Skin epidermis (tissue), 12 donors: Measurements from ENCODE around the gene HAAO.

ENCODE experiments used
- H3K27ac ChIP-seq, 21 experiments: fragments of 200-600 bp; sonication (generic) in 11 of 21; one replicate each; pipeline ENCODE4 v1.5.0; 2020; ENCODE audit warnings: mild to moderate bottlenecking in 3 of 21, inconsistent platforms in 2 of 21, moderate library complexity in 2 of 21
- H3K4me3 ChIP-seq, 7 experiments: fragments of 200-600 bp; sonication (generic) in 2 of 7; one replicate each; pipeline ENCODE4 v1.5.0; 2020; ENCODE audit warnings: inconsistent platforms in 2 of 7, mild to moderate bottlenecking in 2 of 7, moderate library complexity in 1 of 7

The HAAO gene

DNA sequence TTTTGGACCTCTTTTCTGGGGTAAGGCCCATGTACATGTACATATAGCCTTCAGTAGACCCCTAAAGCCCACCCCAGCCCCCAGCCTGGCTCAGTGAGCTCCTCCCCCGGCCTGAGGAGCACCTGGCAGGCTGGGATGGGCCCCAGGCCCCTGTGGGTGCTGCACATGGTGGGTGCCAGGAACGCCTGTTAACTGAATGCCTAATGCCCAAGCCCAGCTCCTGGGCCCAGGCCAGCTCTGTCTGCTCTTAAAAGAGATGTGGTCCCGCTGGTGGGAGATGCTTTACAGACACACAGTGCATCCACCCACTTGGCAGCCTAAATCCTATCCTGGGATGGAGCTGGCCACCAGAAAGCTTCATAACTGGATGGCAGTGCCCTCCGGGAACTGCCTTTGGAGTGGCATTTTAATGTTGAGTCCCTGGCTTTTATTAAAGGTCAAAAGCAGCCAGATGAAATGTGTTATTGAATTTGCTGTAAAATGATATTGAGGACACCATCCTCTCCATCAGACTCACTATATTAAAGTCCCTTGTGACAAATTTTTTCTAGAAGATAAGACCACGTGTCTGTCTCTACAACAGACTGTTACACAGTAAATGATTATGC lies 20.7 kb downstream of the HAAO start:
- no peak overlapping the region for H3K27ac ChIP-seq
- H3K4me3 ChIP-seq, result no peak overlapping the region

DNA sequence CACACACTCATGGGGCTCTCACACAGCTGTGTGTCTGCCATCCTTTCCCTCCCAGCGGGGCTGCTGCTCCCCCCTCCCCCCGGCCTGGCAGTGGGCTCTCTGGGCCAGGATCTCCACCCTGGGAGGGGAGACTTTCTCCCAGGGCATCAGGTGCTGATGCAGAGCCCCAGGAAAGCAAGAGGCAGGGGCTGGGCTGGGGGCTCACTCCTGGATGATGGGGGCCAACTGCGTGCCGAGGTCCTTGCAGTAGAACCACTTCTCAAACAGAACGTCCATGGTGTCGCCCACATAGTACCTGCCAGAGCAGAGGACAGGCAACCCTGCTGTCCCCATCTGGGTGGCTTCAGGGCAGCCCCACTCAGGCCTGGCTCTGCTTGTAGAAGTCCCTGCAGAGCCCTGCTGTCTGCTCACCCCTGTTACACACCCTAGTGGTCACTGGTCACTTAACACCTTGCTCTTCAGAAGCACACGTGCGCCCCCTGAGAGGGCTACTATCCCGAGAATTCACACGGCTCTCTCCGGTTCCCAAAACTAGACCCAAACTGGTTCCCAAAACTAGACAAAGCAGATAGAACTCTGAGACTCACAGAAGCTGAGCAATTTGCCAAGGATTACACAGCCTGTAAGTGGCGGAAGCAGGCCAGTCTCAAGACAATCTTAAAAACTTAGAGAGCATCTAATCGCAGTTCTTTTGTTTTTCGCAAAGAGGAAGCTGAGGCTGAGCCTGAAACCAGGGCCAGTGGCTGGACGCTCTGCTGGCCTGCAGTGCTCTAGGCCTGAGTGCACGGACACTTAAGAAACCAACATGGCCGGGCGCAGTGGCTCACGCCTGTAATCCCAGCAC lies 21.9 kb downstream of the HAAO start:
- H3K4me3 ChIP-seq, result no peak overlapping the region
- H3K27ac ChIP-seq, result no peak overlapping the region

DNA sequence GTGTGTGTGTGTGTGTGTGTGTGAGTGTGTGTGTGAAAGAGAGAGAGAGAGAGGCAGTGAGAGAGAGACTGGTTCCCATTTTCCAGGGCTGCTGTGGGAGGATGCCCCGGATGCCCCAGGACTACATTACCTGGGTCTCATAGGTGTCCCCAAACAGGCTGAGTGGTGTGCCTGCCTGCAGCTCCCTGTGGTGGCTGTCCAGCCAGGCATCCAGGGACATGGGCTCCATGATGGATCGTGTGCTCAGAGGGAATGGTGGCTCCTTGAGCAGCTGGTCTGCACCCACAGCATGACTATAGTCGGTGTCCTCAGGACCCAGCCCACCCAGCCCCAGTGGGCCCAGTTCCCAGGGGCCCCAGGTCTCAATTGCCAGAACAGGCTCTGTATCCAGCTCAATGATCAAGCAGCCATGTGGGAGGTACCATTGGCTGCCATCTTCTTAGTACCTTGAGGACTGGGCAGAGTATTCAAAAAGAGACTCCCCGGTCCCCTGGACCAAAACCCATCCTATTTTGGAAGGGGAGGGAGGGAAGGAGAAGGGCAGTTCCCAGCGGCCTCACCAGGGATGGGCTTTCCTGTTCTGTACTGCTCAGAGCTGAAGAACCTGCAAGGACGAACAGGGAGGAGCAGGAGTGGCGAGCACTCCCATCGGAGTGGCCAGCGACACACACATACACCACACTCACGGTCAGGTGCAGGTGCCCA lies 22.6 kb downstream of the HAAO start:
- Histone ChIP-seq H3K4me3 (no peak overlapping the region), H3K27ac (no peak overlapping the region)

DNA sequence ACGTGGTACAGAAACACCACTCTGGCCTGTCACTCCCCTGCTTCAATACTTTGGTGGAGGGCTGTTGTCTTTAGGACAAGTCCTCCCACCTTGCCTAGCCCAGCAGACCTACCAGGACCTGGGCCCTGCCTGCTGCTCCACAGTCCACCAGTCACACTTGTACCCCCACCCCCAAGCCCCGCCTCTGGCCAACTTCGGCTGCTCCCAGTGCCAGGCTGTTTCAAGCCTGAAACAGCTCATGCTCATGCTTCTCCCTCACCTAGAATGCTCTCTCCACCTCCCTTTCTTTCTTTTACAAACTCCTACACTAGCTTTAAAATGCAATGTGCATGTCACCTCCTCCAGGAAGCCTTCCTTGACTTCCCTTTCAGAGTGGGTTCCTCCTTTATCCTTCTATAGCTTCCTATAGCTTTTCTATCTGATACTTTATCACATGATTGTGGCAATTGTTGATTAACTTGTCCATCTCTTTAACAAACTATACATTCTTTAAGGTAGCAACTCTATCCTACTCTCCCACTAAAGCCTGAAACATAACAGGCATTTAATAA lies 23.6 kb downstream of the HAAO start:
- Histone ChIP-seq H3K4me3 (no peak overlapping the region), H3K27ac (no peak overlapping the region)

DNA sequence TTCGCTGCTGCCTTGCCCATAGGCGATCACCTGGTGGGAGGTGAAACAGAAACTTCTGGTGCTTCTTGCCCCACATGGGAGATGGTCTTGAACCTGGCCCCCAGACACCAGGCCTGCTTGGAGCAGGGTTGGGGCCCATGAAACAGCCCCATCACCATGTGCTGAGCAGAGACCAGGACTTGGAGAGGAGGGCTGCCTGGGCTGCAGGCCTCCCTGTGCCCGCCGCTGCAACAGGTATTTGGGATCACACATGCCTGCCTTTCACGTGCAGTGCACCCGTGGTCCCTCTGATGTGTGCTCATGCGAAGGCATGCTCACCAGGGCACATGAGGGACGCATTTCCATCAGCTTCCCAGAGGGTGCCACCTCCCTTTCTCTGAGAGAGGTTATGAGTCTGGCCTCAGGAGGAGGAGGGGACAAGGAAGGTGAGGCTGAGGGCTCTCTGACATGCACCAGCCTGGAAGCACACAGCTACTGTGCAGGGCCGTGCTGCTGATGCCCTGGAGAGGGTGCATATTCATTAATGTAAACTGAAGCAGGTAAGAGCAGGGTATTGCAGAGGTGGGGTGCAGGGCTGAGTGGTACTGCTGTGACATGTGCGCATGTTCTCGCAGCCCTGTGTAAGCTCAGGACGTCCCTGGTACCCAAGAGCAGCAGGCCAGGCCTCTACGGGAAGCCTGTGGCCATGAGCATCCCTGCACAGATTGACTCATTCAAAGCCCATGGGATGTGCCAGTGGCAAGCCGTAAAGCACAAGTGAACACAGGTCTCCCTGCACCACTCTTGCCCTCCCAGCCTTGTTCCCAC lies 24.3 kb downstream of the HAAO start:
- no peak overlapping the region for H3K27ac ChIP-seq
- H3K4me3 ChIP-seq, result no peak overlapping the region

DNA sequence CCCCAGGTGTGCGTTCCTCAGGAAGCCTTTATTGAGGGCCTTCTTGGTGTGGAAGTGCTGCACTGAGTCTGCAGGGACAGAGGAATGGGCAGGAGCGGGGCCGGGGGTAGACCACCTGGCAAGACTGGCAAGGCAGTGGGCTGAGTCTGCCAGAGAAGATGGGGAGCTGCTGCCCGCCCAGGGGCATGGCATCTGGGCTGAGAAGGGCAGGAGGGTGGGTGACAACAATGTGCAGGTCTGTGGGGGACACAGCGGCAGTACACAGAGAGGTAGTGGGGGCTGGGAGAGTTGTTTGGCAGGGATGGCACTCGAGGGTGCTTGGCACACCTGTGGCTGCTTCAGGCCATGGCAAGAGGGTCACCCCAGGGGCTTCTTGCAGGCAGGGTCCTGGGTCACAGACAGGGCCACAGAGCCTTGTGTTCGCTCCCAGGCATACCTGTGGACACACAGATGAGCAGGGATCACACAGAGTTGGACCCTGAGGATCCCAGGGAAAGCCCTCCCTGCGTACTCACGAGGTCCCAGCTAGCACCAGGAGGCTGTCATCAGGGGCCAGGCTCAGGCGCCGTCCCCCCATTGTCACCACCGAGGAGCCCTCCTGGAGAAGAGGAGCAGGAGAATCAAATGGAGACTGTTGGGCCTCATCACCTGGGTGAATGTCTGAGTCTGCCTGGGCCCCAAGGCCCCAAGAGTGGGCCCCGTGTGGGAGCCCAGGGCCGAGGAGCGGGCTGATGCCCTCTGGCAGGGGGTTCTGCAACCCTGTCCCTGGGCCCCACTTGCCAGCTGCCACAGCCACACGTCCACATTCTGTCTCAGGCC lies 25.1 kb downstream of the HAAO start:
- no peak overlapping the region for H3K27ac ChIP-seq
- no peak overlapping the region for H3K4me3 ChIP-seq

DNA sequence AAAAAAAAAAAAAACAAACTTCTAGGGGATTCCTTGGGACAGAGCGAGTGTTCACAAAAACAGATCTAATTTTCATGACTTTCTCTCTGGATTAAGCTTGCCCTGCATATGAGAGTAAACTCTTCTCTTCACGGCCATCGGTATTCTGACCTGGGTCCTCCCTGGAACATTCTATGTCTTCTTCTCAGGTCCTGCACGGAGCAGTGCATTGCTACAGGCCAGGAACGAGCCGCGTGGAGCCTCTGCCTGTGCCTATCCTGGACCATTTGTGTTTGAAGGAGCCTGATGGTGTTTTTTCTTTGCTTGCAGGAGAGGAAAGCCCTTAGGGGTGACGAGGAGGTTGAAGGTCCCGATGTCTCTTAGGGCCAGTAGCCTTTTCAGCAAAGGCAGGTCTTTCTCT lies 26.7 kb downstream of the HAAO start:
- no peak overlapping the region for H3K27ac ChIP-seq
- H3K4me3 ChIP-seq, result no peak overlapping the region

DNA sequence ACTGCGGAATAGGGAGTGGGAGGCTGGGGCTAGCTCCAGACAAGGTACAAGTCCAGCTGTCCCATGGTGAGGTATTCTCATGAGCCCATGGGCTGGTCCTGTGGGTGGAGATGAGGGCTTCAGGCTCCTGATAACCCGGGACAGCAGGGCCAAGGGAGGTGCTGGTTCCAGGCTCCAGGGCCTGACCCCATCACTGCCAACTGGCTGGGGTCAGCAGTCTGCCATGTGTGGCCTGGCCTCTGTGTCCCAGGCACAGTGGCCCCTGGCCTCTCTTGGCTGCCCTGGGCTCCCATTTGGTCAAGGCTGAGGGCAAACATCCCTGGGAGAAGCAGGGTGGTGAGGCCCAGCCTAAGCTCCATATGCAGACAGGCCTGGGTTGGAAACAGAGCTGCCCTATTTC lies 27.5 kb downstream of the HAAO start:
- H3K27ac ChIP-seq, result no peak overlapping the region
- no peak overlapping the region for H3K4me3 ChIP-seq

DNA sequence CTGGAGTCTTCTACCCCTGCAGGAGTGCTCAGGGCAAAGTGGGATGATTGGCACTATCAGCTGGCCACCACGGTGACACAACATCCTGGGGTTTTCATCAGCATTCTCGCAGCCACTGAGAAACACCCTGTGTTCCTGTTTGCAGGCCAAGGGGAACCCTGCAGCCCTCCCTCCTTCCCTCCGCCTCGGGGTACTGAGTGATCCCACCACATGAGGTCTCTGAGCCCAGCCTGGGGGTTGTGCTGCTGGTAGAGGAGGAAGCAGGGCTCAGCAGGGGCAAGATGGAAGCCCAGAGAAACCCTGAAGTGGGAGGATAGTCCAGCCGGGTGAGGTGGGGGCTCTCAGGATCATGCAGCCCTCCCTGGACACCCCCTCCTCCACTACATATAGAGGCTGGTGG lies 28.3 kb downstream of the HAAO start, which contains the start of gene OXER1:
Gene OXER1, minus strand, starts transcription at position 40 of the 400 bp plus-strand sequence. CDS start 73 bp downstream, outside the sequence.
- Histone ChIP-seq H3K27ac (no peak within 1 kb of the TSS), H3K4me3 (no peak within 1 kb of the TSS)

DNA sequence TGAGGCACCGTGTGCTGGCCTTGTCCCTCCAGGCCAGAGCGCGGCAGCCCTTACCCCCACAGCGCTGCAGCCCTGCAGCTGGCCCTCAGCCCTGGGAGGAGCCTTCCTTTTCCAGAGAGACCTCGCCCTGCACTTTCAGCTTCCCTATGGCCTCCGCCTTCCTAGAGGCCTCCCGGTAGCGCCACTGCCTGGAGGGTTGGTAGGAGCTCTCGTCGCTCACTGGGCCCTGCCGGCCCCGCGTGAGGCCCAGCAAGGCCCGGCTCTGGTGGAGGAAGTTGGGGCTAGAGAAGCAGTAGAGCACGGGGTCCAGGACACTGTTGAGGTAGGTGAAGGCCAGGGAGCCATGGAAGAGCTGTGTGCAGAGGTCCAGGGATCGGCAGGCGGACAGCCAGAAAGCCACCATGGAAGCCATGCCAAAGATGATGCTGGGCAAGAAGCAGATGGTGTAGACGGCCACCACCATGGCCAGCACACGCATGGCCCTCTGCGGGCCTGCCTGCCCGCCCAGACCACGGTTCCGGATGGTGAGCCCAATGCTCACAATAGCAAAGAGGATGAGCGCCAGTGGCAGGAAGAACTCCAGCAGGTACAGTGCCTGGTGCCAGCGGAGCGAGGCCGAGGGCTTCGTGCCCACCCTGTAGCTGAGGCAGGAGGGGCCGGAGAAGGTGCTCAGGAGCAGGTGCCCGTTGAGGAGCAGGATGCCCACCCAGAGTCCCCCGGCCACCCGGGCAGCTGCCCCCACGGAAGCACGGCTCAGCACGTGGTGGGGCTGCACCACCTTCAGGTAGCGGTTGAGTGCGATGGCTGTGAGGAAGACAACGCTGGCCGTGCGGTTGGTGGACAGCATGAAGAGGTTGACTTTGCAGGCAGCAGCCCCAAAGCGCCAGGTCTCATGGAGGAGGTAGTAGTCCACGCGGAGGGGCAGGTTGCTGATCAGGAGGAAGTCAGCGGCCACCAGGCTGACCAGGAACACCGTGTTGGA lies 29.3 kb downstream of the HAAO start:
- H3K4me3 ChIP-seq, result no peak overlapping the region
- H3K27ac ChIP-seq, result no peak overlapping the region

DNA sequence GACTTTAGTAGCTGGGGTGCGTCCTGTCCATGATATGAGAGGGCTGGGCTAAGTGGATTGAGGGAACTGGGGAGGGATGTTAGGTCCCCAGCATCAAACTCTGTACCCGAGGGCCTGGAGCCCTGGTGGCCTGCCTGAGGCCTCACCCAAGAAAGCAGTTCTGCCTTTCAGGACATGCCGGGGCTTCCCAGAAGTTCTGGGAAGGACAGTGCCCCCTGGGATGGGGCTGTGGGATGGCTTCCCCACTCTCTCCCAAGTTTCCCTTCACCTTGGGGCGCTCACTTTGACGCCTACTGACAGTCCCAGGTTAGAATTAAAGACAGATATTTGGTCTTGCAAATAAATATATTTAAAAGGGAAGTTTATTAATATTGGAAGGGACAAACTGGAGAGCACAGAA lies 30.2 kb downstream of the HAAO start:
- Histone ChIP-seq H3K4me3 (no peak overlapping the region), H3K27ac (no peak overlapping the region)

DNA sequence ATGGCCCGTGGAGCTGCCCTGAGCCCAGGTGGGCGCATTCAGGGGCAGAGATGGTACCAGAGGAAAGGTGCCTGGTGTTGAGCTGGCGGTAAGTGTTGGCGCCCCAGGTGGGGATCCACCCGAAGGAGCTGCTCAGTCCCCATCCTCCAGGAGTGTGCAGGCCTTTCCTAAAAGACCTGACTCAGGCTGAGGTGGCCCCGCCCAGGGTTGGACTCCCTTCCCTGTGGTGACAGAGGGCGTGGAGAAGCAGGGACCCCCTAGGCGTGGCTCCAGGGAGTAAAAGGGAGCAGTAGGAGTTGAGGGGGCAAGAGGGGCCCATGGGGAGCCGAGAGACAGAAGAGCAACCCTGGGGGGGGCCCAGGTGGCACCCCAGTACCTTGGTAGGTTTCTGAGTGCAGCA lies 30.8 kb downstream of the HAAO start:
- Histone ChIP-seq H3K4me3 (no peak overlapping the region), H3K27ac (no peak overlapping the region)

DNA sequence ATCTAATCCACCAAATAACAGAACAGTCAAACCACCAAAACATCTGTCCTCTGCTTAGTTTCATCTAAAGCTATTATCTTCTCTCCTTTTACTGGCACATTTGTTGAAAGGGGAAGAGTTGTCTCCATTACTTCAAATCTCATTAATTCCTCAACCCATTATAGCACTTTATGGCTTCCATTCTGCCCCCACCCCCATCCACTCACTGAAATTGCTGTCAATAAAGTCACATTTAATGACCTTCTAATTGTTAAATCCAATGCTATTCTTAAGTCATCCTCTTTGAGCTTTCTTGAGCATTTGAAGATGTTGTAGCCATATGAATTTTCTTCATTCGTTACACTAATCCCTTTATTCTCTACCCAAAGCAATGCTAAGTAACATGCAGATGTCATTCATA lies 33.6 kb downstream of the HAAO start:
- Histone ChIP-seq H3K4me3 (no peak overlapping the region), H3K27ac (no peak overlapping the region)

DNA sequence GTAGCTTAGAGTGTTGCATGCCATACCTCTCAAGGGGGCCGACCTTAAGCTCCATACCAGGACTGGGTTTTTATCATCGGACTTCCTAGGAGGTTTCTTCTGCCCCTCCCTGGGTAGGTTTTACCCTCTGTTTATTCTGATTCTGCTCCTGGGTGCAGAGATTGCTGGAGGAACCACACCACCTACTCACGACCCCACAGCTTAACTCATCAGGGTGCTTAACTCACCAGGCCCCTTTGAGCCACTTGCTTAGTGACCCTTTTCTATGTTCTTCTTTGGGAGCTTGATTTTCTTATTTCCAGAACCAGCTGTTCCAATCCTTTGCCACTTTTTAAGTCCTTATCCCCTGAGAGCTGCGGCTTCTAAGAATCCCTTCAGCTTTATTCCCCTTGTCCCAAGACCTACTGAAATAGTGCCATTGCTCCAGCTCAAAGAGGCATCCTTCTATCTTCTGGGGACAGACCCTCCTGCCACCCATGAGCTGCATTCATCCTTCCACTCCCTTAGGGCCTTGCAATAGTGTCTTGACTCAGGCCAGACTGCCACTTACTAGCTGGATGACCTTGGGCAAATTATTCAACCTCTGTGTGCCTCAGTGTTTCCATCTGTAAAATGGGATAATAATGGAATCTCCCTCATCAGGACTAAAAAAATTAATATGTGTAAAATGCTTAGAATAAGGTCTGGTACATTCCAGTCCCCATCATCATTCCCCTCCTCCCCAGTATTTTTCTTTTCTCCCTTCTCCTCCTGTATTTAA lies 34.2 kb downstream of the HAAO start:
- Histone ChIP-seq H3K4me3 (no peak overlapping the region), H3K27ac (no peak overlapping the region)

DNA sequence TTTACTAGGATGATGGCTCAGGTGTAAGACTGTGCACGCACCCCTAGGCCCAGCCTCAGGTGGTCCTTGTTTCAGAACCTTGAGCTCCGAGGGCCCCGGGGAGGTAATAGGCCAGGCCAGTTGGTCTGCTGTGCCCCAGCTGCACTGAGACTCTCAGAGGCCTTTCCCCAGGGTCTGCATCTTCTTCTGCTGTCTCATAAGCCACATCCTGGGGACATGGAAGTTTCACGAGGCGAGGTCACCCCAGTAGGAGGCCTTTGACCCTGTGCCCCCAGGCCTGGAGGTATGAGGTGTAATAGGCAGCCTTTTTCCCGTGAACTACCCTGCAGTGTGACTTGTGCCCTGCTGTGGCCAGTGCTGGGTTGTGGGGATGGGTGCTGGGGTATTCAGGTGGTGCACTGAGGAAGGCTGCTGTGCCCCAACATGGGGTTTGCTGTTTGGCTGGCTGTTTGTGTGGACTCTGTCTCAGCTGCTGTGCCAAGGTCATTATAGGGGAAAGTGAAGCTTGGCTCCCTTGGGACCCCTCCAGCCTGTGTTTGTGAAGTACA lies 35.3 kb downstream of the HAAO start:
- H3K27ac ChIP-seq, result no peak overlapping the region
- H3K4me3 ChIP-seq, result no peak overlapping the region

DNA sequence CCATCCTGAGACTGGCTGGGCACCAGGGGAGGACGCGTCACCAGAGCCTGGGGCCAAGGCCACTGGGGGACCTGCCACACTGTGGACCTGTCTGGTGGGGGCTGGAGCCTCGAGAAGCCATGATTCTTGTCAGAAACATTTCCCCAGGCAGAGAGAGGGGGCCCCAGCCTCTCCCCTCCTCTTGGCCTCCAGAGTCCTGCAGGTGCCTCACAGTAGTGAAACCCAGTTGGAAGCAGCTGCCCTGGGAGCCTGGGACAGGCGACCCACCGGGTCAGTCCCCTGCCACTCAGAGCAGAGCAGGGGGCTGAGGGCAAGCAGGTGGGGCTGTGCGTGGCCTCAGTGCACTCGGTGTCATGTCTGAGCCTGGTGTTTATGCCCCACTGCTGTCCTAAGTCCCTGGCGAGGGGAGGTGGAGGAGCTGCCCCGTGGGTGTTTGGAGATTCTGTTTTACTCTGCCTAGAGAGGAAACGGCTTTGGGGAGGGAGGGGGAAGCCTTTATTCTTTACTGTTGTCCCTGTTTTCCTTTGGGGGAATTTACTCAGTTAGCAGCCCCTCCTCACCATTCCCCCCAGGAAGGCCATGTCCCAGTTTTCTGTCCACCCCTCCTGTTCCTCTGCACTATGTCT lies 36.1 kb downstream of the HAAO start:
- H3K4me3 ChIP-seq, result no peak overlapping the region
- H3K27ac ChIP-seq, result peak overlapping the region in 2 of 21 experiments; percentile 33 to 69
